Fibroblast of lung (primary cell): Measurements from ENCODE around the gene FSTL3.

Experiments used
- CTCF ChIP-seq, 2 donors: IDR thresholded peaks in 1 of 2; conservative IDR thresholded peaks in 1 of 2; 1 replicate in 1 of 2; 2 replicates in 1 of 2; pipeline ENCODE4 v1.5.1; 2011 to 2012; ENCODE audit warnings: low read length in 2 of 2, control low read depth in 1 of 2, inconsistent platforms in 1 of 2, low read depth in 1 of 2, mild to moderate bottlenecking in 1 of 2
- EZH2 ChIP-seq: IDR thresholded peaks from 2 replicates; pipeline ENCODE4 v1.5.1; 2012; ENCODE audit warnings: low read length, control low read depth, mild to moderate bottlenecking; ENCODE audit errors: missing control alignments

GRCh38 chr19:653425-653824, 22.8 kb upstream of the FSTL3 start:
- TF ChIP-seq CTCF (conservative IDR thresholded peaks at IDR 0.05 in 1 of 2, IDR thresholded peaks at IDR 0.05 in 1 of 2; ENCODE audit: low read depth in 1 of 2, low read length in 2 of 2): no peak
- no peak for TF ChIP-seq EZH2
